ENCODE data around the gene KCNN3. TPM values are rescaled to one million over a fixed set of nuclear protein-coding genes. Genes with fewer than 3 reads are reported as not detected.

KCNN3 gene
- total RNA-seq, 1 experiment from 2014 or later, result not detected

- CTCF ChIA-PET, result interaction anchor here (0.6 kb wide), 1 partner anchor 465 kb away, joined by 3 read pairs; no protein-coding TSS in a partner anchor
- Mint-ChIP-seq H3K27ac (ENCODE audit: unreplicated experiment) (no peak overlapping the region), H3K27me3 (ENCODE audit: unreplicated experiment) (peaks cover 64% of the 10 kb centered on the region), H3K36me3 (ENCODE audit: insufficient read depth, unreplicated experiment) (no peaks in the 10 kb centered on the region), H3K4me3 (ENCODE audit: low read depth, unreplicated experiment) (no peak overlapping the region), H3K9me3 (ENCODE audit: low read depth, unreplicated experiment) (no peaks in the 10 kb centered on the region), H3K4me1 (ENCODE audit: low read depth, unreplicated experiment) (no peaks in the 10 kb centered on the region)
- BruUV-seq (replicated peaks), result no TSS peak
- intact Hi-C loops (cut with micrococcal nuclease; ENCODE audit: unreplicated experiment), result no loop called here
- no peak for DNase-seq
- no peak for TF ChIP-seq CTCF (IDR thresholded peaks at IDR 0.05; ENCODE audit: unreplicated experiment)
Measured at GRCh38 chr1:154891452-154891851, 21.4 kb upstream of the KCNN3 start.

GRCh38 chr1:154888757-154889156 is 18.7 kb upstream of the KCNN3 start:
- no peak overlapping the region for H3K27ac Mint-ChIP-seq (ENCODE audit: unreplicated experiment)
- CTCF ChIA-PET, result no interaction called here
- intact Hi-C loops (cut with micrococcal nuclease; ENCODE audit: unreplicated experiment), result no loop called here
- TF ChIP-seq CTCF (IDR thresholded peaks at IDR 0.05; ENCODE audit: unreplicated experiment), result no peak
- DNase-seq, result no peak
- no TSS peak for BruUV-seq (replicated peaks)
- no peaks in the 10 kb centered on the region for H3K36me3 Mint-ChIP-seq (ENCODE audit: insufficient read depth, unreplicated experiment)
- no peaks in the 10 kb centered on the region for H3K9me3 Mint-ChIP-seq (ENCODE audit: low read depth, unreplicated experiment)
- no peak overlapping the region for H3K4me3 Mint-ChIP-seq (ENCODE audit: low read depth, unreplicated experiment)
- no peaks in the 10 kb centered on the region for H3K4me1 Mint-ChIP-seq (ENCODE audit: low read depth, unreplicated experiment)
- peaks cover 66% of the 10 kb centered on the region for H3K27me3 Mint-ChIP-seq (ENCODE audit: unreplicated experiment)

GRCh38 chr1:154886281-154887015 is 16.4 kb upstream of the KCNN3 start:
- Mint-ChIP-seq H3K27me3 (ENCODE audit: unreplicated experiment) (peaks cover 68% of the 10 kb centered on the region), H3K9me3 (ENCODE audit: low read depth, unreplicated experiment) (no peaks in the 10 kb centered on the region), H3K4me1 (ENCODE audit: low read depth, unreplicated experiment) (peaks cover 6% of the 10 kb centered on the region), H3K27ac (ENCODE audit: unreplicated experiment) (no peak overlapping the region), H3K4me3 (ENCODE audit: low read depth, unreplicated experiment) (no peak overlapping the region), H3K36me3 (ENCODE audit: insufficient read depth, unreplicated experiment) (no peaks in the 10 kb centered on the region)
- intact Hi-C loops (cut with micrococcal nuclease; ENCODE audit: unreplicated experiment), result no loop called here
- CTCF ChIA-PET, result interaction anchor here (0.7 kb wide), 1 partner anchor 36 kb away, joined by 3 read pairs; no protein-coding TSS in a partner anchor
- no TSS peak for BruUV-seq (replicated peaks)
- no peak for TF ChIP-seq CTCF (IDR thresholded peaks at IDR 0.05; ENCODE audit: unreplicated experiment)
- DNase-seq, result no peak

GRCh38 chr1:154884869-154885701 is 15.0 kb upstream of the KCNN3 start:
- Mint-ChIP-seq H3K4me1 (ENCODE audit: low read depth, unreplicated experiment) (peaks cover 6% of the 10 kb centered on the region), H3K36me3 (ENCODE audit: insufficient read depth, unreplicated experiment) (no peaks in the 10 kb centered on the region), H3K27ac (ENCODE audit: unreplicated experiment) (no peak overlapping the region), H3K4me3 (ENCODE audit: low read depth, unreplicated experiment) (no peak overlapping the region), H3K27me3 (ENCODE audit: unreplicated experiment) (peaks cover 71% of the 10 kb centered on the region), H3K9me3 (ENCODE audit: low read depth, unreplicated experiment) (no peaks in the 10 kb centered on the region)
- BruUV-seq (replicated peaks), result no TSS peak
- DNase-seq, result no peak
- intact Hi-C loops (cut with micrococcal nuclease; ENCODE audit: unreplicated experiment), result no loop called here
- CTCF ChIA-PET, result interaction anchor here (0.7 kb wide), 1 partner anchor 252 kb away, joined by 9 read pairs; no protein-coding TSS in a partner anchor
- no peak for TF ChIP-seq CTCF (IDR thresholded peaks at IDR 0.05; ENCODE audit: unreplicated experiment)
